HEK293T (cell line): Measurements from ENCODE around the gene NNAT.

ENCODE experiments used
- CTCF ChIA-PET: fragments of 350-600 bp; formaldehyde crosslinking; extraction: SDS; loops from one replicate; lab custom pipeline; 2021; ENCODE audit warnings: antibody characterized with exemption, inconsistent platforms; lab: Yijun Ruan, JAX
- POLR2A ChIA-PET: fragments of 350-600 bp; formaldehyde crosslinking; extraction: SDS; loops from one replicate; lab custom pipeline; 2020; ENCODE audit warnings: antibody characterized with exemption, inconsistent platforms; lab: Yijun Ruan, JAX
- DNase-seq: peaks from one replicate; pipeline ENCODE4 v3.0.0; 2012; ENCODE audit warnings: mixed read lengths; ENCODE audit errors: extremely low spot score
- ARNT ChIP-seq: fragments of 450-650 bp; IDR thresholded peaks from 2 replicates; pipeline ENCODE4 v1.6.1; 2017; ENCODE audit warnings: mild to moderate bottlenecking
- BHLHE40 ChIP-seq: fragments of 450-650 bp; IDR thresholded peaks from 2 replicates; pipeline ENCODE4 v1.6.1; 2016; ENCODE audit warnings: mild to moderate bottlenecking, moderate library complexity, borderline replicate concordance
- CTBP1 ChIP-seq: fragments of 450-650 bp; IDR thresholded peaks from 2 replicates; pipeline ENCODE4 v1.6.1; 2016; ENCODE audit warnings: borderline replicate concordance
- ELF4 ChIP-seq: fragments of 450-650 bp; IDR thresholded peaks from 2 replicates; pipeline ENCODE4 v1.6.1; 2017; ENCODE audit warnings: antibody characterized with exemption
- FOXA1 ChIP-seq: fragments of 450-650 bp; IDR thresholded peaks from 2 replicates; pipeline ENCODE4 v1.6.1; 2016; ENCODE audit warnings: mild to moderate bottlenecking
- FOXK2 ChIP-seq: fragments of 450-650 bp; IDR thresholded peaks from 2 replicates; pipeline ENCODE4 v1.6.1; 2016; ENCODE audit warnings: mild to moderate bottlenecking
- FOXM1 ChIP-seq: fragments of 450-650 bp; IDR thresholded peaks from 2 replicates; pipeline ENCODE4 v1.6.1; 2017; ENCODE audit warnings: mild to moderate bottlenecking, borderline replicate concordance
- HDGF ChIP-seq: fragments of 450-650 bp; IDR thresholded peaks from 2 replicates; pipeline ENCODE4 v1.6.1; 2017; ENCODE audit warnings: antibody characterized with exemption, borderline replicate concordance
- L3MBTL2 ChIP-seq: fragments of 450-650 bp; conservative IDR thresholded peaks from 2 replicates; pipeline ENCODE4 v1.6.1; 2016; ENCODE audit warnings: mild to moderate bottlenecking
- LEF1 ChIP-seq: fragments of 450-650 bp; IDR thresholded peaks from 2 replicates; pipeline ENCODE4 v1.6.1; 2017; ENCODE audit warnings: mild to moderate bottlenecking, borderline replicate concordance
- NFRKB ChIP-seq: fragments of 450-650 bp; IDR thresholded peaks from 2 replicates; pipeline ENCODE4 v1.6.1; 2016; ENCODE audit warnings: mild to moderate bottlenecking, moderate library complexity
- SP1 ChIP-seq: fragments of 450-650 bp; IDR thresholded peaks from 2 replicates; pipeline ENCODE4 v1.6.1; 2017
- SUZ12 ChIP-seq: fragments of 450-650 bp; IDR thresholded peaks from 2 replicates; pipeline ENCODE4 v1.6.1; 2016; ENCODE audit warnings: mild to moderate bottlenecking
- TARDBP ChIP-seq: fragments of 450-650 bp; IDR thresholded peaks from 2 replicates; pipeline ENCODE4 v1.6.1; 2016
- ZNF384 ChIP-seq: fragments of 450-650 bp; IDR thresholded peaks from 2 replicates; pipeline ENCODE4 v1.6.1; 2016
- TF ChIP-seq, protein P1 (sequence below): fragments of 450-650 bp; IDR thresholded peaks from 2 replicates; pipeline ENCODE4 v1.6.1; 2016

NNAT gene

DNA sequence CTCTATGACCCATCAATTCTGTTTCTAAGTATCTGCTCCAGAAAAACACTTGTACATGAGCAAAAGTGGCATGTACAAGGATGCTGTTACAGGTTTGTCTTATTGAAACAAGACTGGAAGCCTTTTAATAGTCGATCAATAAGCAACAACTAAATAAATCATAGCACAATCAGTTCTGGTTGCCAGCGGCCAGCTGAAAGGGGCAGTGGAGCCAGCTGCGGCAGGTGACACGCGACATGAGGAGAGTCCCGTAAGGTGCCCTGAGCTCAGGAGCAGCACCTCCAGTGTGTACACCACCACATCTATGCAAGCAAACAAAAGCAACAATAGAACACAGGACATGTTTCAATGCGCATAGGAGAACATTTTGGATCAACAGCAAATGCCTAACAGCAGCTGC is 20.7 kb upstream of the NNAT start:
- DNase-seq = no peak
- no peak for TF ChIP-seq FOXM1
- TF ChIP-seq, protein P1, sequence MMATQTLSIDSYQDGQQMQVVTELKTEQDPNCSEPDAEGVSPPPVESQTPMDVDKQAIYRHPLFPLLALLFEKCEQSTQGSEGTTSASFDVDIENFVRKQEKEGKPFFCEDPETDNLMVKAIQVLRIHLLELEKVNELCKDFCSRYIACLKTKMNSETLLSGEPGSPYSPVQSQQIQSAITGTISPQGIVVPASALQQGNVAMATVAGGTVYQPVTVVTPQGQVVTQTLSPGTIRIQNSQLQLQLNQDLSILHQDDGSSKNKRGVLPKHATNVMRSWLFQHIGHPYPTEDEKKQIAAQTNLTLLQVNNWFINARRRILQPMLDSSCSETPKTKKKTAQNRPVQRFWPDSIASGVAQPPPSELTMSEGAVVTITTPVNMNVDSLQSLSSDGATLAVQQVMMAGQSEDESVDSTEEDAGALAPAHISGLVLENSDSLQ = no peak
- TF ChIP-seq NFRKB = no peak
- TF ChIP-seq TARDBP = no peak
- TF ChIP-seq FOXK2 = no peak
- TF ChIP-seq ZNF384 = no peak
- no peak for TF ChIP-seq SUZ12
- no peak for TF ChIP-seq BHLHE40
- ChIA-PET POLR2A (no interaction called here), CTCF (no interaction called here)

DNA sequence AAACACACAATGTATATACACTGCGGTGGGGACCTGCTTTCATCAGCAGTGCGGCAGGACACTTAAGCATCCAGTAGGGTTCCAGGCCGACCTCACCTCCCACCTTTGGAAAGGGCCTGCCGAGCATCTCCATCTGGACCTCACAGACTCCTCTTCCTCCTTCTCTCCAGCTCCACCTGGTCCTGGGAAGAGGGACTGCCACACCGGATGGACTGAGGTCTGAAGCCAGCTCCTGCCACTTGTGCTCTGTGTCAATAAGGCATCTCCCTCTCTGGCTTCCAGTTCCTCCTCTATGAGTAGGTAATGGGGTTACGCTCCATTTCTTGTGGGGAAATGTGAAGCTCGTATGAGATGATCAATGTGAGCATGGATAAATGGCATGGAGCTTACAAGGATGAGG is 19.1 kb upstream of the NNAT start:
- ChIA-PET POLR2A (no interaction called here), CTCF (no interaction called here)
- DNase-seq = no peak
- TF ChIP-seq FOXM1 (no peak), CTBP1 (no peak), SP1 (no peak), L3MBTL2 (no peak)

DNA sequence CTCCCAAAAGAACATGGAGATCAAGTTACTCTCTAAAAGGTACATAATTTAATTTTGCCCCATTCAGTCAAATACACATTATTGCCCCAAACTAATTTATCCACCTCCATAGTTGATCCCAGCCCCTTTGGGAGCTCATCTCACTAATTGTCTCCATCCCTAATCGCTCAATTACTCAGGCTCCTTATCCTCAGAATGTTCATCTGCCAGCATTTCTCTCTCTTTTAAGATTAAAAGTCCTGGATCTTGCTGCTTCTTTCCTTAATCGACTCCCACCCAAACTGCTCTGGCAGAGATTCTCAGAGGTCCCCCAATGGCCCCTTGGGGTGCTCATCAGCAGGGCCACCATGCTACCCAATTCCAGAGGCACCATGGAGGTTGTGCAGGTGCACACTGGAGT is 18.4 kb upstream of the NNAT start:
- TF ChIP-seq, protein P1 = no peak
- TF ChIP-seq SUZ12 (no peak), FOXA1 (no peak), NFRKB (no peak), ARNT (no peak), HDGF (no peak), LEF1 (no peak), FOXM1 (no peak), FOXK2 (no peak), ZNF384 (no peak), ELF4 (no peak), TARDBP (no peak), SP1 (no peak), BHLHE40 (no peak), CTBP1 (no peak), L3MBTL2 (no peak)
- no peak for DNase-seq
- ChIA-PET POLR2A (no interaction called here), CTCF (no interaction called here)

DNA sequence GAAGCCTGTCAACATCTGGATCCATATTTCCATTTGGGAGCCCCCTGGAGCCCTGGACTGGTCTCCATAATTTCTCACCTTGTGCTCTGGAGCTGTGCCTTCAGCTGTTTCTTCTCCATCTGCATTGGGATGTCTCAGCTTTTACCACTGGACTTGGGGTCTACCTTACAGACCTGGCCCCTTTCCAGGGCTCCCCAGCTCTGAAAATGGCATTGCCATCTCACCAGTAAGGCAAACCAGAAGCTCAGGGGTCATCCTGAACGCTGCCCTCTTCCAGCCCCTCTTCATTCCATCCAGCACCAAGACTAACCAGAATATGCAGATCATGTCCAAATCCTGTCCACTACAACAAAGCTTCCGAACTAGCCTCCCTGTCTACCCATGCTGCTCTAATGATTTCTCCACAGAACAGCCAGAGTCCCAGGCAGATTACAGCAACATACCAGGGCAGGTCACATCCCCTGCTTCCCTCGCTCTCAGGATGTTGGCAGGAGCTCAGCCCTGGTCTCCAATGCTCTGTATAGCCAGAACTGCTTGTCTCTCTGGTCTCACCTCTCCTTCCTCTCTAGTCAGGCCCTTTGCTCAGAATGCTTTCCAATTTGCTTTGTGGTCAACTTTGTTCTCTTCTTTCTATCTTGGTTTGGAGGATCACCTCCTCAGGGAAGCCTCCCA is 17.7 kb upstream of the NNAT start:
- POLR2A ChIA-PET = interaction anchor here (1.2 kb wide), 1 partner anchor 16 kb away, joined by 3 read pairs; no protein-coding TSS in a partner anchor
- no peak for DNase-seq
- TF ChIP-seq, protein P1 = no peak
- TF ChIP-seq ARNT = no peak
- no peak for TF ChIP-seq HDGF
- TF ChIP-seq NFRKB = no peak
- no peak for TF ChIP-seq FOXA1
- no peak for TF ChIP-seq L3MBTL2
- no peak for TF ChIP-seq CTBP1
- TF ChIP-seq SP1 = no peak
- no peak for TF ChIP-seq LEF1
- TF ChIP-seq ELF4 = no peak
- TF ChIP-seq FOXK2 = no peak
- no peak for TF ChIP-seq SUZ12
- no peak for TF ChIP-seq TARDBP
- TF ChIP-seq FOXM1 = no peak
- no peak for TF ChIP-seq ZNF384
- no peak for TF ChIP-seq BHLHE40
- CTCF ChIA-PET = no interaction called here

DNA sequence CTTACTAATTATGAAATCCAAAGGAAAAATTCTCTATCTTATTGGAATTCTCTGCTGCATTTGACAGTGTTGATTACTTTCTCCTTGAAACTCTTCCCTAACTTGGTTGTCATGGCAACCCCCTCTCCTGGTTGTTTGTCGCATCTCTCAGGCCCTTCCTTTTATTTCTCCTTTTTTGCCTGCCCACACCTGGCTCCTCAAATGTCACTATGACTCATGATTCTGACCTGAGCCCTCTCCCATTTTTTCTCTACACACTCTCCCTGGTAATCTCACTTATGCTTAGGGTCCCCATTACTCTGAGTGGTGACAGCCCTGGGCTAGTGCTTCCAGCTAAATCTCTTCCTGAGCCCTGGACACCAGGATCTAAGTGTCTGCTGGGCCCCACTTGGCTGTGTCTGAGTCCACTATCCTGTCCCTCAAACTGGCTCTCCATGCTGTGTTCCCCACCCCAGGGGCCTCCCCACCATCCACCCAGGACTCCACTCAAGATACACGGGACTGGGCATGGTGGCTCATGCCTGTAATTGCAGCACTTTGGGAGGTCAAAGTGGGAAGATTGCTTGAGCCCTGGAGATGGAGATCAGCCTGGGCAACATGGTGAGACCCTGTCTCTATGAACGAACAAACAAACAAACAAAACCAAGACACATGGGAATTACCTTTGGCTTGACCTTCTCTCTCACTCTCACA is 16.5 kb upstream of the NNAT start:
- CTCF ChIA-PET = no interaction called here
- POLR2A ChIA-PET = interaction anchor here (1.2 kb wide), 1 partner anchor 15 kb away, joined by 3 read pairs; no protein-coding TSS in a partner anchor
- TF ChIP-seq FOXK2 (no peak), FOXA1 (no peak), HDGF (no peak), ARNT (no peak), SUZ12 (no peak), BHLHE40 (no peak), SP1 (no peak), NFRKB (no peak), TARDBP (no peak), ZNF384 (no peak), L3MBTL2 (no peak), LEF1 (no peak)
- TF ChIP-seq, protein P1 = no peak
- no peak for DNase-seq
